Osteocyte (in vitro differentiated cells): ENCODE data around the gene C2CD4B. TPM values are rescaled to one million over a fixed set of nuclear protein-coding genes. Genes with fewer than 3 reads are reported as not detected.

ENCODE experiments used
- DNase-seq: peaks from one replicate; pipeline ENCODE4 v3.0.0; 2021; ENCODE audit warnings: mixed read lengths; ENCODE audit not compliant: unreplicated experiment; ENCODE audit errors: extremely low spot score
- H3K27ac Mint-ChIP-seq: one replicate; pipeline ENCODE4 v1.8.0; 2021; ENCODE audit warnings: mild to moderate bottlenecking, mixed read lengths; ENCODE audit not compliant: unreplicated experiment
- H3K27me3 Mint-ChIP-seq: one replicate; pipeline ENCODE4 v1.8.0; 2021; ENCODE audit warnings: mixed read lengths; ENCODE audit not compliant: unreplicated experiment
- H3K36me3 Mint-ChIP-seq: one replicate; pipeline ENCODE4 v1.8.0; 2021; ENCODE audit warnings: mixed read lengths; ENCODE audit not compliant: unreplicated experiment
- H3K4me1 Mint-ChIP-seq: one replicate; pipeline ENCODE4 v1.8.0; 2021; ENCODE audit warnings: mixed read lengths; ENCODE audit not compliant: unreplicated experiment
- H3K4me3 Mint-ChIP-seq: one replicate; pipeline ENCODE4 v1.8.0; 2021; ENCODE audit warnings: mild to moderate bottlenecking, moderate library complexity, mixed read lengths; ENCODE audit not compliant: unreplicated experiment
- H3K9me3 Mint-ChIP-seq: one replicate; pipeline ENCODE4 v1.8.0; 2021; ENCODE audit warnings: mixed read lengths; ENCODE audit not compliant: unreplicated experiment
- CTCF ChIP-seq: fragments of 200-600 bp; sonication (generic); IDR thresholded peaks from 2 replicates; pipeline ENCODE4 v1.5.0; 2021; ENCODE audit warnings: antibody characterized with exemption, mild to moderate bottlenecking, moderate library complexity
- total RNA-seq: library from RNA; stranded (reverse); gene quantifications from 2 replicates; pipeline ENCODE4 v1.2.1, GENCODE V29; 2021

Gene C2CD4B
- total RNA-seq, 1 donor from 2014 or later: not detected

- Mint-ChIP-seq H3K27ac (no peak overlapping the region), H3K36me3 (no peaks in the 10 kb centered on the region), H3K27me3 (peaks cover 48% of the 10 kb centered on the region), H3K4me1 (no peaks in the 10 kb centered on the region), H3K4me3 (no peak overlapping the region), H3K9me3 (no peaks in the 10 kb centered on the region)
- DNase-seq: no peak
- no peak for TF ChIP-seq CTCF
Observed at GRCh38 chr15:62187910-62188309, 22.8 kb upstream of the C2CD4B start.

DNA sequence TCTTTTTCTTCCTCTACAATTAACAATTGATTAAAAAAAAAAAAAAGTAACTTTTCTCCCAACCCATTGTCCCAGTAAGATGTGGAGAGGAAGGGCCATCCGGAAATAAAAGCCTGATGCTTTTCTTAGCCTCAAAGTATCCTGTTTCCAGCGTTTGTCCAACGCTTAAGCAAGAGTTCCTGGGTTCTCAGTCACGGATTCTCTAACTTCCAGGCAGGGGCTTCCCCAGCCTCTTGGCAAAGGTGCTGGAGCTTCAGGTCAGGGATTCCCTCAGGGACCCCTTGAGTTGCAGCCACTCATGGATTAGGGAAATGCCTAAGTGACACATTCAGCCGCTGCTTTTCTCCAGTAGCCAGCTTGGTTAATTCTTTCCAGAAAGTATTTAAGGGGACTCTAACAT lies 22.3 kb upstream of the C2CD4B start:
- Mint-ChIP-seq H3K4me3 (no peak overlapping the region), H3K27ac (no peak overlapping the region), H3K4me1 (no peaks in the 10 kb centered on the region), H3K36me3 (no peaks in the 10 kb centered on the region), H3K9me3 (no peaks in the 10 kb centered on the region), H3K27me3 (peaks cover 43% of the 10 kb centered on the region)
- no peak for TF ChIP-seq CTCF
- no peak for DNase-seq

DNA sequence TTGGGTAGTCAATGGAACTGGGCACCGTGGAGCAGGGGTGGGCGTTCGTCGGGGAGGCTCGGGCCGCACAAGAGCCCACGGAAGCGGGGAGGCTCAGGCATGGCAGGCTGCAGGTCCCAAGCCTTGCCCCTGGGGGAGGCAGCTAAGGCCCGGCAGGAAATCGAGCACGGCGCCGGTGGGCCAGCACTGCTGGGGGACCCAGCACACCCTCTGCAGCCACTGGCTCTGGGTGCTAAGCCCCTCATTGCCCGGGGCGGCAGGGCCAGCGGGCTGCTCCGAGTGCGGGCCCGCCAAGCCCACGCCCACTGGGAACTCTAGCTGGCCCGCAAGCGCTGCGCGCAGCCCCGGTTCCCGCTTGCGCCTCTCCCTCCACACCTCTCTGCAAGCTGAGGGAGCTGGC lies 21.5 kb upstream of the C2CD4B start:
- no peak for DNase-seq
- Mint-ChIP-seq H3K4me1 (no peaks in the 10 kb centered on the region), H3K36me3 (no peaks in the 10 kb centered on the region)

GRCh38 chr15:62183130-62183529 lies 18.0 kb upstream of the C2CD4B start:
- Mint-ChIP-seq H3K27me3 (peaks cover 40% of the 10 kb centered on the region), H3K36me3 (no peaks in the 10 kb centered on the region), H3K9me3 (peaks cover 8% of the 10 kb centered on the region), H3K4me1 (no peaks in the 10 kb centered on the region), H3K4me3 (no peak overlapping the region), H3K27ac (no peak overlapping the region)
- no peak for DNase-seq
- no peak for TF ChIP-seq CTCF

More for the DNA sequence above, 21.5 kb upstream of the C2CD4B start:
- no peaks in the 10 kb centered on the region for H3K9me3 Mint-ChIP-seq
- peaks cover 47% of the 10 kb centered on the region for H3K27me3 Mint-ChIP-seq
- TF ChIP-seq CTCF: no peak
- H3K27ac Mint-ChIP-seq: no peak overlapping the region
- no peak overlapping the region for H3K4me3 Mint-ChIP-seq

DNA sequence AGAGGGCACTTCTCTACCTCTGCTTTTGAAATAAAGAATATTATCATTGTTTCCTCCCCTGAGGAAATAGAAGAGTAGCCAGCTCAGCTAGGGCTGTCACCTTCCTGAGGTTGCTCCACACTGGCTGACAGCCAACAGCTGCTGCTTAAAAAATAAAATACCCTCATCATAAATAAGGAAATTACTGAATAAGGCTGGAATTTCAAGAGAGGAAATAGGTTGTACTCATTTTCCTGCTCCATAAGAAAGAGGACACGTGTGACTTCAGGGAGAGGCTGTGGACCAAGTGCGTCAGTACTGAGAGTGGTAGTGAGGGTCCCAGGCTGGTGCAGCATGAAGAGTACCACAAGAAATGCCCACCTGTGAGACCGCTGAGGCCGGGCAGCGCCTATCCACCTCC lies 8.1 kb upstream of the C2CD4B start:
- no peaks in the 10 kb centered on the region for H3K4me1 Mint-ChIP-seq
- H3K27ac Mint-ChIP-seq: no peak overlapping the region
- H3K36me3 Mint-ChIP-seq: no peaks in the 10 kb centered on the region
- H3K4me3 Mint-ChIP-seq: no peak overlapping the region
- peaks cover 35% of the 10 kb centered on the region for H3K27me3 Mint-ChIP-seq
- DNase-seq: no peak
- TF ChIP-seq CTCF: no peak
- H3K9me3 Mint-ChIP-seq: no peaks in the 10 kb centered on the region
